Osteocyte (in vitro differentiated cells): ENCODE measurements around the gene ZNF787. TPM values are rescaled to one million over a fixed set of nuclear protein-coding genes. Genes with fewer than 3 reads are reported as not detected.

Experiments
- DNase-seq: peaks from one replicate; pipeline ENCODE4 v3.0.0; 2021; ENCODE audit warnings: mixed read lengths; ENCODE audit not compliant: unreplicated experiment; ENCODE audit errors: extremely low spot score
- H3K27ac Mint-ChIP-seq: one replicate; pipeline ENCODE4 v1.8.0; 2021; ENCODE audit warnings: mild to moderate bottlenecking, mixed read lengths; ENCODE audit not compliant: unreplicated experiment
- H3K27me3 Mint-ChIP-seq: one replicate; pipeline ENCODE4 v1.8.0; 2021; ENCODE audit warnings: mixed read lengths; ENCODE audit not compliant: unreplicated experiment
- H3K36me3 Mint-ChIP-seq: one replicate; pipeline ENCODE4 v1.8.0; 2021; ENCODE audit warnings: mixed read lengths; ENCODE audit not compliant: unreplicated experiment
- H3K4me1 Mint-ChIP-seq: one replicate; pipeline ENCODE4 v1.8.0; 2021; ENCODE audit warnings: mixed read lengths; ENCODE audit not compliant: unreplicated experiment
- H3K4me3 Mint-ChIP-seq: one replicate; pipeline ENCODE4 v1.8.0; 2021; ENCODE audit warnings: mild to moderate bottlenecking, moderate library complexity, mixed read lengths; ENCODE audit not compliant: unreplicated experiment
- H3K9me3 Mint-ChIP-seq: one replicate; pipeline ENCODE4 v1.8.0; 2021; ENCODE audit warnings: mixed read lengths; ENCODE audit not compliant: unreplicated experiment
- CTCF ChIP-seq: fragments of 200-600 bp; sonication (generic); IDR thresholded peaks from 2 replicates; pipeline ENCODE4 v1.5.0; 2021; ENCODE audit warnings: antibody characterized with exemption, mild to moderate bottlenecking, moderate library complexity
- total RNA-seq: library from RNA; stranded (reverse); gene quantifications from 2 replicates; pipeline ENCODE4 v1.2.1, GENCODE V29; 2021

Gene ZNF787
- total RNA-seq, 1 donor from 2014 or later = 27.8 TPM

GRCh38 chr19:56113074-56113632 is 7.9 kb downstream of the ZNF787 start:
- TF ChIP-seq CTCF = no peak
- Mint-ChIP-seq H3K9me3 (no peaks in the 10 kb centered on the region), H3K4me1 (peaks cover 58% of the 10 kb centered on the region), H3K36me3 (no peaks in the 10 kb centered on the region), H3K27me3 (no peaks in the 10 kb centered on the region), H3K27ac (peak overlapping the region; percentile 58), H3K4me3 (no peak overlapping the region)
- no peak for DNase-seq

- Mint-ChIP-seq H3K36me3 (no peaks in the 10 kb centered on the region), H3K4me1 (peaks cover 60% of the 10 kb centered on the region), H3K27me3 (no peaks in the 10 kb centered on the region), H3K4me3 (no peak overlapping the region), H3K9me3 (no peaks in the 10 kb centered on the region), H3K27ac (peak overlapping the region; percentile 31)
- no peak for TF ChIP-seq CTCF
- no peak for DNase-seq
Observed at GRCh38 chr19:56112313-56112709, 8.8 kb downstream of the ZNF787 start.

- Mint-ChIP-seq H3K36me3 (no peaks in the 10 kb centered on the region), H3K4me3 (no peak overlapping the region), H3K27me3 (no peaks in the 10 kb centered on the region), H3K4me1 (peaks cover 60% of the 10 kb centered on the region), H3K27ac (peak overlapping the region; percentile 72), H3K9me3 (no peaks in the 10 kb centered on the region)
- TF ChIP-seq CTCF = no peak
- DNase-seq = no peak
Observed at GRCh38 chr19:56111601-56112312, 9.3 kb downstream of the ZNF787 start.

GRCh38 chr19:56110515-56111448 is 10.3 kb downstream of the ZNF787 start:
- Mint-ChIP-seq H3K4me3 (peak overlapping the region; percentile 51), H3K4me1 (peaks cover 64% of the 10 kb centered on the region), H3K36me3 (peaks cover 2% of the 10 kb centered on the region), H3K27ac (peak overlapping the region; percentile 72), H3K27me3 (no peaks in the 10 kb centered on the region), H3K9me3 (no peaks in the 10 kb centered on the region)
- no peak for DNase-seq
- TF ChIP-seq CTCF = no peak

GRCh38 chr19:56109226-56109625 is 11.9 kb downstream of the ZNF787 start:
- Mint-ChIP-seq H3K27me3 (no peaks in the 10 kb centered on the region), H3K4me3 (no peak overlapping the region), H3K36me3 (peaks cover 2% of the 10 kb centered on the region), H3K4me1 (peaks cover 63% of the 10 kb centered on the region), H3K9me3 (no peaks in the 10 kb centered on the region), H3K27ac (peak overlapping the region; percentile 69)
- DNase-seq = no peak
- TF ChIP-seq CTCF = no peak
